NCI-H2227 (cell line): ENCODE data around the gene DCUN1D2.

Experiments used
- DNase-seq: peaks from one replicate; lab custom pipeline; 2025; ENCODE audit not compliant: unreplicated experiment; lab: John Stamatoyannopoulos, UW

Gene DCUN1D2

GRCh38 chr13:113411216-113412023 is 79.1 kb downstream of the DCUN1D2 start:
- no peak for DNase-seq

- DNase-seq = no peak
Measured at GRCh38 chr13:113410472-113411201, 79.9 kb downstream of the DCUN1D2 start.

GRCh38 chr13:113408562-113408961 is 81.9 kb downstream of the DCUN1D2 start:
- DNase-seq = no peak

GRCh38 chr13:113407531-113408393 is 82.7 kb downstream of the DCUN1D2 start:
- DNase-seq = no peak

GRCh38 chr13:113407103-113407530 is 83.4 kb downstream of the DCUN1D2 start:
- DNase-seq = no peak

GRCh38 chr13:113406321-113407102 is 84.0 kb downstream of the DCUN1D2 start:
- DNase-seq = no peak
